Right atrium auricular region (tissue), 2 donors: ENCODE results near the gene PRX. TPM values are rescaled to one million over a fixed set of nuclear protein-coding genes. Genes with fewer than 3 reads are reported as not detected.
A peak's percentile ranks its signal among the peaks of the same experiment; 100 is the strongest.
"Not testable (repeated sequence)": the region's sequence is repeated elsewhere in the genome, so short reads cannot be mapped to it uniquely, and the experiment has no call there.

Experiments used
- DNase-seq: peaks from one replicate; pipeline ENCODE4 v3.0.0-alpha.2; 2019; ENCODE audit warnings: low spot score
- H3K27ac ChIP-seq, 2 donors: fragments of 200-600 bp; sonication (generic); 1 replicate in 1 of 2; 2 replicates in 1 of 2; pipeline ENCODE4 v1.5.1; 2016 to 2019
- H3K27me3 ChIP-seq, 2 donors: fragments of 200-600 bp; sonication (generic); one replicate each; pipeline versions ENCODE4 v1.5.1 to v1.6.0; 2017 to 2019
- H3K36me3 ChIP-seq: fragments of 200-600 bp; sonication (generic); one replicate; pipeline ENCODE4 v1.5.1; 2016
- H3K4me1 ChIP-seq, 2 donors: fragments of 200-600 bp; sonication (generic); one replicate each; pipeline versions ENCODE4 v1.5.1 to v1.6.0; 2017 to 2019
- H3K4me3 ChIP-seq, 2 donors: fragments of 200-600 bp; sonication (generic); 1 replicate in 1 of 2; 2 replicates in 1 of 2; pipeline ENCODE4 v1.5.1; 2017 to 2019; ENCODE audit warnings: mild to moderate bottlenecking in 1 of 2, moderate library complexity in 1 of 2
- H3K9me3 ChIP-seq, 2 donors: fragments of 200-600 bp; sonication (generic); one replicate each; pipeline ENCODE4 v1.5.1; 2019
- total RNA-seq, 2 donors: library from RNA; depleted of rRNA; stranded (reverse); fragments of >200 nt; gene quantifications; one replicate each; pipeline ENCODE4 v1.1.0, GENCODE V29; 2016
- TF ChIP-seq, protein P1 (sequence below), 2 donors: fragments of 200-600 bp; sonication (generic); IDR thresholded peaks; one replicate each; pipeline ENCODE4 v1.5.1; 2019; ENCODE audit warnings: antibody characterized with exemption in 2 of 2

Gene PRX
- total RNA-seq, 2 donors from 2014 or later, result 4.8 to 5.1 TPM

DNA sequence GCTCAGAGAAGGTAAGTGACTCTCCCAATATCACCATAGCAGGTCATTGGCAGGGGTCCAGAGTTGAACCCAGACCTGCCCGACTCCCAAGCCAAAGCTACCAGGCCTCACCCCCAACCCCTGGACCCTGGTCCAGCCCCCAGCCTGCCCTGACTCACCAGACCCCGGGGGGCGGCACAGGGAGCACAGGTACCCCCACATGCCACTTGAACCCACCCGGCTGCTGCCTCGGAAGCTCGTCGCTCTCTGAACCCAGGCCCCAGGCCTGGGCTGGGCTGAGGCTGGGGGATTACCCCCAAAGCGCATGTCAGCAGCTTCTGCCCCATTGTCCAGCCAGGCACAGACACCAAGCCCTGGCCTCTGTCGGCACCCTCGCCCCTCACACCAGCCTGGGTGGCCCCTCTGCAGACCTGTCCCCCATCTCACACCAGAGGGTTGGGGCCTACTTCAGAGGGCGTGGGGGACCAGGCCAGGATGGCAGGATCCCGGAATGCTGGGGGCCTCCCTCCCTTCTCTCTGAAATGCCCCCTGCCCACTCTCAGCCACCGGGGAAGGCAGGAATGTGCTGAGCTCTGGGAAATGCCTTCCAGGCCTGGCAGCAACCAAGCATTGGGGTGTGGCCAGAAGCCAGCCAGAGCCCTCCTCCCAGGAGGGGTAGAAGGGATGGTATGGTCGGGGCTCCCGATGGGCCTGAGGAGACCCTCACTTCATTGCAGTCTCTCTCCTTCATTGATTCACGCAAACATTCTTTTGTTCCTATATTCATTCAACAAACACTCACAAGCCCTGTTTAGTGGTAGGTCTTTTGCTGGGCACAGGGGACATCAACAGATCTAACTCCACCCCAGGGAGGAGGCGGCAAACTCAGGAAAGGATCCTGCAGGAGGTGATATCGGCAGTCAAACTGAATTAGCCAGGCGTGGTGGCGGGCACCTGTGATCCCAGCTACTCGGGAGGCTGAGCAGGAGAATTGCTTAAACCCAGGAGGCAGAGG is 1.7 kb upstream of the PRX start:
- TF ChIP-seq, protein P1, sequence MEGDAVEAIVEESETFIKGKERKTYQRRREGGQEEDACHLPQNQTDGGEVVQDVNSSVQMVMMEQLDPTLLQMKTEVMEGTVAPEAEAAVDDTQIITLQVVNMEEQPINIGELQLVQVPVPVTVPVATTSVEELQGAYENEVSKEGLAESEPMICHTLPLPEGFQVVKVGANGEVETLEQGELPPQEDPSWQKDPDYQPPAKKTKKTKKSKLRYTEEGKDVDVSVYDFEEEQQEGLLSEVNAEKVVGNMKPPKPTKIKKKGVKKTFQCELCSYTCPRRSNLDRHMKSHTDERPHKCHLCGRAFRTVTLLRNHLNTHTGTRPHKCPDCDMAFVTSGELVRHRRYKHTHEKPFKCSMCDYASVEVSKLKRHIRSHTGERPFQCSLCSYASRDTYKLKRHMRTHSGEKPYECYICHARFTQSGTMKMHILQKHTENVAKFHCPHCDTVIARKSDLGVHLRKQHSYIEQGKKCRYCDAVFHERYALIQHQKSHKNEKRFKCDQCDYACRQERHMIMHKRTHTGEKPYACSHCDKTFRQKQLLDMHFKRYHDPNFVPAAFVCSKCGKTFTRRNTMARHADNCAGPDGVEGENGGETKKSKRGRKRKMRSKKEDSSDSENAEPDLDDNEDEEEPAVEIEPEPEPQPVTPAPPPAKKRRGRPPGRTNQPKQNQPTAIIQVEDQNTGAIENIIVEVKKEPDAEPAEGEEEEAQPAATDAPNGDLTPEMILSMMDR (IDR thresholded peaks at IDR 0.05), result no peak
- H3K27ac ChIP-seq, result peak overlapping the region; percentile 37 to 48
- H3K36me3 ChIP-seq, result no peaks in the 10 kb centered on the region
- DNase-seq, result no peak
- H3K27me3 ChIP-seq, result no peaks in the 10 kb centered on the region
- no peaks in the 10 kb centered on the region for H3K9me3 ChIP-seq
- H3K4me3 ChIP-seq, result no peak overlapping the region
- peaks cover 0 to 54% of the 10 kb centered on the region in 2 donors for H3K4me1 ChIP-seq

DNA sequence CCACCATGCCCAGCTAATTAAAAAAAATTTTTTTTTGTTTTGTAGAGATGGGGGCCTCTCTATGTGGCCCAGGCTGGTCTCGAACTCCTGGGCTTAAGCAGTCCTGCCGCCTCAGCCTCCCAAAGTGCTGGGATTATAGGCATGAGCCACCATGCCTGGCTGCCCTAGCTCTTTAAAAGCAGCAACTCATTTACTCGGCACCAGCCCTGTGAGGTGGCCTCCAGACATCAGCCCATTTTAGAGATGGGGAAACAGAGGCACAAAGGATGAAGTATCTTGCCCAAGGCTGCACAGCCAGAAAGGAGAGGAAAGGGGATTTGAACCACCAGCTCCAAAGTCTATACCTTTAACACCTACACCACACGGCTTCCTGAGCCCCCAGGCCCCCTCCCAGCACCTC is 312 bp downstream of the PRX start:
- Histone ChIP-seq H3K27ac (peak overlapping the region in 1 of 2 donors; percentile 82), H3K4me1 (peaks cover 0 to 55% of the 10 kb centered on the region in 2 donors), H3K9me3 (no peaks in the 10 kb centered on the region), H3K4me3 (no peak overlapping the region), H3K36me3 (no peaks in the 10 kb centered on the region), H3K27me3 (no peaks in the 10 kb centered on the region)
- no peak for DNase-seq
- TF ChIP-seq, protein P1 (IDR thresholded peaks at IDR 0.05), result no peak

DNA sequence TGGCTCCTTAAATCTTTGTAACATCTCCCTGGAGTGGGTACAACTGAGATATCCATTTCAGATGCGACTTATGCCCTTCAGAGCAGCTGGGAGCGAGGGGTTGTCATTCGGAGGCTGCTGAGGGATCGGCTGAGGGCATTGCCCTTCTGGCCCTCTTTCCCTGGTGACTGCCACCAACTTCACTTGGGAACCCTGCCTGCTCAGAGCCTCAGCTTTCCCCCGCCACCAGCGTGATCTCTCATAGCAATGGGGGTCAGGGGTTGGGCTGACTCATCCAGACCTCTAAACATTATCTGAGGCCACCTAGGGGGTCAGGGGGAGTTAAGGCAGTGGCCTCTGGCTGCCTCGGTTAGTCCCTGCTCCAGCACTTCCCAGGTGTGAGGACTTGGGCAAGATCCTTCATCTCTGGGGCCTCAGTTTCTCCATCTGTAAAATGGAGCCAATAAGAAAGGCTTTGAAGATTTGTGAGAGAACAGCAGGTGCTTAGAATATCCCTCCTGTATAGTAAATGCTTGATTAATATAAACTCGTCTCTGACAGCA is 1.1 kb downstream of the PRX start:
- H3K36me3 ChIP-seq, result no peaks in the 10 kb centered on the region
- peaks cover 0 to 51% of the 10 kb centered on the region in 2 donors for H3K4me1 ChIP-seq
- H3K4me3 ChIP-seq, result no peak overlapping the region
- H3K9me3 ChIP-seq, result no peaks in the 10 kb centered on the region
- peak overlapping the region; percentile 82 to 89 for H3K27ac ChIP-seq
- TF ChIP-seq, protein P1 (IDR thresholded peaks at IDR 0.05), result no peak
- H3K27me3 ChIP-seq, result no peaks in the 10 kb centered on the region
- DNase-seq, result no peak

DNA sequence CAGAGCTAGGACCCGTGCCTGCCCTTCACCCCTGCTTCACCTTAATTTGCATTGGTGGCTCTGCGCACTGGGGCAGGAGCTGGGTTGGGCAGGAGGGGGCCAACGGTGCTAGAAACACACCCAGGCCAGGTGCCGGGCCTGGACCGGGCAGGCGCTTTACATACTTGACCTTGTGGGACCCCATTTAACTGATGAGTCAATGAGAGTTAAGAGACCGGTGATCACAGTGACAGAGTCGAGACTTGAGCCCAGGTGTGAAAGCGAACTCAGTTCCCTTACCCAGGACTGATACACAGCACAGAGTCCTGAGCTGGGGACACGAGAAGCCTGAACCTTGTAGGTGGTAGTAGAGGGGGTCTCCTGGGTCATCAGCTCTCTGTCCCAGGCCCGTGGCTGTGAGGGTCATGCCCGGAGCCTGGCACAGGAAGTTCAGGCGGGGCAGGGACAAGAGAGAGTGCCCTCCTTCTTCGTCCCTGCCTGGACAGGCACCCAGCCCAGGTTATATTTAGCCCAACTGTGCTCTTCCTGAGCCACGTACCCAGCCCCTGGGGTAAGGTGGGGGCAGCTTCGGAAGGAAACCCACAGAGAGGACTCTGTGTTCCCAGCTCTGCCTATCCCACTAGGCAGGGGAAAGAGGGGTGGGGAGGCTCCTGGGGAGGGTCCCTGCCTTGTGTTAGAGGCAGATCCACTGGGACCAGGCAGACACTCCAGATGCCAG is 1.9 kb downstream of the PRX start:
- Histone ChIP-seq H3K27ac (peak overlapping the region; percentile 82 to 89), H3K4me1 (peaks cover 0 to 49% of the 10 kb centered on the region in 2 donors), H3K4me3 (no peak overlapping the region), H3K9me3 (no peaks in the 10 kb centered on the region), H3K27me3 (no peaks in the 10 kb centered on the region), H3K36me3 (no peaks in the 10 kb centered on the region)
- TF ChIP-seq, protein P1 (IDR thresholded peaks at IDR 0.05), result no peak
- no peak for DNase-seq

DNA sequence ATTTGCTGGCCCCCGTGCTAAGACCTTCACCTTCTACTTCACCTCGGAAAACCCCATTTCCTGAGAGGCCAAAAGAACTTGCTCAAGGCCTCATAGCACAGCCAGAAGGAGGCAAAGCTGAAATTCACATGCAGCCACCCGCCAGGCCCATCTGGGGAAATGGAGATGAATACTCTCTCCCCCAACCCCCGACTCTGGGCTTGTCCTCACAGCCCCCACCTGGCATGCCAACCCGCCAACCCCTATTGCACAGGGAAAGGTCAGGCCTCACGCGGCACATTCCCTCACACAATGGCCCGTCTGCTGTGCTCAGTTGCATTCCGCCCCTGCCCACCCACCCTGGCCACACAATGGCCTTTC is 3.2 kb downstream of the PRX start:
- Histone ChIP-seq H3K4me3 (no peak overlapping the region), H3K27me3 (no peaks in the 10 kb centered on the region), H3K27ac (peak overlapping the region; percentile 82 to 89), H3K4me1 (peaks cover 0 to 49% of the 10 kb centered on the region in 2 donors), H3K9me3 (no peaks in the 10 kb centered on the region), H3K36me3 (no peaks in the 10 kb centered on the region)
- TF ChIP-seq, protein P1 (IDR thresholded peaks at IDR 0.05), result no peak
- DNase-seq, result no peak

DNA sequence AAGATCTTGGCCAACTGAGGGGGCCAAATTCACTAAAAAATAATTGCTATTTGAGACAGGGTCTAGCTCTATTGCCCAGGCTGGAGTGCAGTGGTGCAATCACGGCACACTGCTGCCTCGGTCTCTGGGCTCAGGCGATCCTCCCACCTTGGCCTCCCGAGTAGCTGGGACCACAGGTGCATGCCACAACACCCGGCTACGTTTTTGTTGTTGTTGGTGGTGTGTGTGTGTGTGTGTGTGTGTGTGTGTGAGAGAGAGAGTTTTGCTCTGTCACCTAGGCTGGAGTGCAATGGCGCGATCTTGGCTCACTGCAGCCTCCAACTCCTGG is 4.6 kb downstream of the PRX start:
- not testable (repeated sequence) for H3K4me3 ChIP-seq, H3K27ac ChIP-seq, H3K9me3 ChIP-seq, H3K36me3 ChIP-seq, H3K27me3 ChIP-seq, DNase-seq
- peaks cover 0 to 44% of the 10 kb centered on the region in 2 donors for H3K4me1 ChIP-seq
